ENCODE measurements around the gene SCPEP1.

SCPEP1 gene

DNA sequence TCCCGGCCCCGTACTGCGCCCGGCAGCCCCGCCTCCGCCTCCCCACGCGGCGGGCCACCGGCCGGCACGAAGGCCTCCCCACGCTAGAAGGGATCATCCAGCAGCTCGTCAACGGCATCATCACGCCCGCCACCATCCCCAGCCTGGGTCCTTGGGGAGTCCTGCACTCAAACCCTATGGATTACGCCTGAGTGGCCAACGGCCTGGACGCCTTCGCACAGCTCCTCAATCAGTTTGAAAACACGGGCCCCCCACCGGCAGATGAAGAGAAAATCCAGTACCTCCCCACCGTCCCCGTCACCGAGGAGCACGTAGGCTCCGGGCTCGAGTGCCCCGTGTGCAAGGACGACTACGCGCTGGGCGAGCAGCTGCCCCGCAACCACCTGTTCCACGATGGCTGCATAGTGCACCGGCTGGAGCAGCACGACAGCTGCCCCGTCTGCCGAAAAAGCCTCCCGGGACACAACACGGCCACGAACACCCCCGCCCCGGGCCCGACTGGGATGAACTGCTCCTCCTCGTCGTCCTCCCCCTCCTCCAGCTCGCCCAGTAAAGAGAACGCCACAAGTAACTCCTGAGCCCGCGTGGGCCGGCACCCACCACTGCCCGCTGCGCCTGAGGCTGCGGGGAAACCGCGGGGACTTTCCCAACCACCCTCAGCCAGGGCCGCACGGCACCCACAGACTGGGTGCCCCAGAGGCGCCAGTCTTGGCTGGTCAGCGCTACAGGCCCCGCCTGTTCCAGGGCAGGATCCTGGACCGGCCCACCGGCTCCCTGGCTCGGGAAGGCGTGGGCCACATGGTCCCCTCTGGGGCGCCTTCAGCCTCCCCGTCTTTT, 68.2 kb downstream of the SCPEP1 start:
- H3K4me3 ChIP-seq (ENCODE audit: low read depth, low read length), result no peak overlapping the region
- no peak for DNase-seq (ENCODE audit: low read depth, low spot score)
- in situ Hi-C loops (cut with HindIII; ENCODE audit: low sequenced_read_pairs), result no loop called here
- TF ChIP-seq, protein P1, sequence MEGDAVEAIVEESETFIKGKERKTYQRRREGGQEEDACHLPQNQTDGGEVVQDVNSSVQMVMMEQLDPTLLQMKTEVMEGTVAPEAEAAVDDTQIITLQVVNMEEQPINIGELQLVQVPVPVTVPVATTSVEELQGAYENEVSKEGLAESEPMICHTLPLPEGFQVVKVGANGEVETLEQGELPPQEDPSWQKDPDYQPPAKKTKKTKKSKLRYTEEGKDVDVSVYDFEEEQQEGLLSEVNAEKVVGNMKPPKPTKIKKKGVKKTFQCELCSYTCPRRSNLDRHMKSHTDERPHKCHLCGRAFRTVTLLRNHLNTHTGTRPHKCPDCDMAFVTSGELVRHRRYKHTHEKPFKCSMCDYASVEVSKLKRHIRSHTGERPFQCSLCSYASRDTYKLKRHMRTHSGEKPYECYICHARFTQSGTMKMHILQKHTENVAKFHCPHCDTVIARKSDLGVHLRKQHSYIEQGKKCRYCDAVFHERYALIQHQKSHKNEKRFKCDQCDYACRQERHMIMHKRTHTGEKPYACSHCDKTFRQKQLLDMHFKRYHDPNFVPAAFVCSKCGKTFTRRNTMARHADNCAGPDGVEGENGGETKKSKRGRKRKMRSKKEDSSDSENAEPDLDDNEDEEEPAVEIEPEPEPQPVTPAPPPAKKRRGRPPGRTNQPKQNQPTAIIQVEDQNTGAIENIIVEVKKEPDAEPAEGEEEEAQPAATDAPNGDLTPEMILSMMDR (IDR thresholded peaks at IDR 0.05; ENCODE audit: low read depth, low read length), result no peak

- DNase-seq (ENCODE audit: low read depth, low spot score), result no peak
- no peak overlapping the region for H3K4me3 ChIP-seq (ENCODE audit: low read depth, low read length)
- in situ Hi-C loops (cut with HindIII; ENCODE audit: low sequenced_read_pairs), result no loop called here
- TF ChIP-seq, protein P1 (IDR thresholded peaks at IDR 0.05; ENCODE audit: low read depth, low read length), result no peak
Measured at GRCh38 chr17:57046749-57047148, 68.8 kb downstream of the SCPEP1 start.

- DNase-seq (ENCODE audit: low read depth, low spot score), result no peak
- in situ Hi-C loops (cut with HindIII; ENCODE audit: low sequenced_read_pairs), result no loop called here
Measured at GRCh38 chr17:57048096-57048495, 70.2 kb downstream of the SCPEP1 start.

DNA sequence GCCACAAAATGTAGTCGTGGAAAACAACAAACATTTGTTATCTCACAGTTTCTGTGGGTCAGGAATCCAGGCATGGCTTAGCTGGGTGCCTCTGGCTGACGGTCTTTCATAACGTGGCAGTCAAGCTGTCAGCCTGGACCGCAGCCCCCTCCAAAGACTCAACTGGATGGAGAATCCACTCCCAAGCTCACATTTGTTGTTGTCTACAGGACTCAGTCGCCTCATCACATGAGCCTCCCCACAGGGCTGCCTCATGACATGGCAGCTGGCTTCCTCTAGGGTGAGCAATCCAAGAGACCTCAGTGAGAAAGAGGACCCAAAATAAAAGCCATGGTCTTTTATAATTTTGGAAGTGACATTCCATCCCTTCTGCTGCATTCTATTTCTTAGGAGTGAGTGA, 72.4 kb downstream of the SCPEP1 start:
- in situ Hi-C loops (cut with HindIII; ENCODE audit: low sequenced_read_pairs), result no loop called here
- no peak for DNase-seq (ENCODE audit: low read depth, low spot score)
- TF ChIP-seq, protein P1 (IDR thresholded peaks at IDR 0.05; ENCODE audit: low read depth, low read length), result no peak
- no peak overlapping the region for H3K4me3 ChIP-seq (ENCODE audit: low read depth, low read length)

More at GRCh38 chr17:57048096-57048495, 70.2 kb downstream of the SCPEP1 start:
- no peak overlapping the region for H3K4me3 ChIP-seq (ENCODE audit: low read depth, low read length)
- TF ChIP-seq, protein P1 (IDR thresholded peaks at IDR 0.05; ENCODE audit: low read depth, low read length), result no peak

DNA sequence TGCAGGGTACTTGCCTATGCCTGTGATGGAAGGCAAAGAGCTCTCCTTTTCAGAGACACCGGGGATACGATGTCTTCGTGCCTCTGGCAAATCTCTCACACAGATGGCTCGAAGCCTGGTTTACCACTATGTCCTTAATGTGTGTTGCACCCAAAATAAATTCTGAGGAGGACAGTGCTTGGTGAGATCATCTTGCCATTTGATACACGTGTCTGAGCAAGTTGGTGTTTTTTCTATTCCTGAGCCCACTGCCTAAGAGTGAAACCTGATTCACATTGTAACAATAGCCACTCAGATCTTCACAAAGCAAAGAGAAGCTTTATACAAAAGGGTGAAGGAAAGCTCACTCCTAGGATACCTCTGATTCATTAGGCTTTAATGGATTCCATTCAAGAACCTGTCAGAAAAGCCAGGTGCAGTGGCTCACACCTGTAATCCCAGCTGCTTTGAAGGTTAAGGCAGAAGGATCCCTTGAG, 74.0 kb downstream of the SCPEP1 start:
- H3K4me3 ChIP-seq (ENCODE audit: low read depth, low read length), result no peak overlapping the region

More for the DNA sequence above, 74.0 kb downstream of the SCPEP1 start:
- DNase-seq (ENCODE audit: low read depth, low spot score), result no peak
- TF ChIP-seq, protein P1 (IDR thresholded peaks at IDR 0.05; ENCODE audit: low read depth, low read length), result no peak
- in situ Hi-C loops (cut with HindIII; ENCODE audit: low sequenced_read_pairs), result no loop called here

All from astrocyte of the spinal cord (primary cell).